HepG2 (cell line): ENCODE data around the gene DPYSL3.

ENCODE experiments used
- EP300 ChIP-seq, 3 experiments: sonication (generic) in 1 of 3; formaldehyde crosslinking in 1 of 3; IDR thresholded peaks; 2 replicates each; pipeline versions ENCODE4 v1.5.1 to v1.6.1; 2011 to 2020; ENCODE audit warnings: low read depth in 2 of 3, low read length in 2 of 3, borderline replicate concordance in 1 of 3, improper control_type of control experiment in 1 of 3, mild to moderate bottlenecking in 1 of 3, missing genetic modification reagents in 1 of 3, moderate library complexity in 1 of 3
- FOXP1 ChIP-seq, 2 experiments: fragments of 450-650 bp in 1 of 2; IDR thresholded peaks; 2 replicates each; pipeline ENCODE4 v1.6.1; 2017 to 2018; ENCODE audit warnings: antibody characterized with exemption in 1 of 2
- FOXP4 ChIP-seq: sonication (generic); formaldehyde crosslinking; IDR thresholded peaks from 2 replicates; pipeline ENCODE4 v1.4.0; 2020; ENCODE audit warnings: missing genetic modification reagents
- ONECUT2 ChIP-seq: sonication (generic); formaldehyde crosslinking; IDR thresholded peaks from 2 replicates; pipeline ENCODE4 v1.4.0; 2020; ENCODE audit warnings: missing genetic modification reagents
- POLR2A ChIP-seq, 2 experiments: IDR thresholded peaks; 2 replicates each; pipeline ENCODE4 v1.6.1; 2011; ENCODE audit warnings: low read depth in 2 of 2, low read length in 2 of 2, mild to moderate bottlenecking in 1 of 2, moderate library complexity in 1 of 2; ENCODE audit not compliant: insufficient read depth in 1 of 2
- RFX5 ChIP-seq: IDR thresholded peaks from 2 replicates; pipeline ENCODE4 v1.6.1; 2011; ENCODE audit warnings: low read depth, low read length, improper control_type of control experiment
- SNAPC5 ChIP-seq: sonication (generic); formaldehyde crosslinking; IDR thresholded peaks from 2 replicates; pipeline ENCODE4 v1.8.1; 2023; ENCODE audit warnings: mild to moderate bottlenecking, missing genetic modification reagents, borderline replicate concordance
- TCF7L2 ChIP-seq: IDR thresholded peaks from 2 replicates; pipeline ENCODE4 v1.6.1; 2011; ENCODE audit warnings: mild to moderate bottlenecking, low read depth, low read length, moderate library complexity
- ZNF138 ChIP-seq: sonication (generic); formaldehyde crosslinking; IDR thresholded peaks from 2 replicates; pipeline ENCODE4 v1.5.0; 2020; ENCODE audit warnings: mild to moderate bottlenecking, low read depth, missing genetic modification reagents
- ZNF318 ChIP-seq: sonication (generic); formaldehyde crosslinking; IDR thresholded peaks from 2 replicates; pipeline ENCODE4 v1.4.0; 2020; ENCODE audit warnings: mild to moderate bottlenecking, missing genetic modification reagents
- ZNF746 ChIP-seq: sonication (generic); formaldehyde crosslinking; IDR thresholded peaks from 2 replicates; pipeline ENCODE4 v1.8.0; 2022; ENCODE audit warnings: mild to moderate bottlenecking, missing genetic modification reagents
- TF ChIP-seq, protein P1 (sequence below): sonication (generic); formaldehyde crosslinking; IDR thresholded peaks from 2 replicates; pipeline ENCODE4 v1.5.0; 2020; ENCODE audit warnings: mild to moderate bottlenecking, missing genetic modification reagents, moderate library complexity
- TF ChIP-seq, protein P2 (sequence below): sonication (generic); formaldehyde crosslinking; IDR thresholded peaks from 2 replicates; pipeline ENCODE4 v1.8.0; 2022; ENCODE audit warnings: mild to moderate bottlenecking, missing genetic modification reagents; ENCODE audit not compliant: insufficient replicate concordance

- TF ChIP-seq, protein P1, sequence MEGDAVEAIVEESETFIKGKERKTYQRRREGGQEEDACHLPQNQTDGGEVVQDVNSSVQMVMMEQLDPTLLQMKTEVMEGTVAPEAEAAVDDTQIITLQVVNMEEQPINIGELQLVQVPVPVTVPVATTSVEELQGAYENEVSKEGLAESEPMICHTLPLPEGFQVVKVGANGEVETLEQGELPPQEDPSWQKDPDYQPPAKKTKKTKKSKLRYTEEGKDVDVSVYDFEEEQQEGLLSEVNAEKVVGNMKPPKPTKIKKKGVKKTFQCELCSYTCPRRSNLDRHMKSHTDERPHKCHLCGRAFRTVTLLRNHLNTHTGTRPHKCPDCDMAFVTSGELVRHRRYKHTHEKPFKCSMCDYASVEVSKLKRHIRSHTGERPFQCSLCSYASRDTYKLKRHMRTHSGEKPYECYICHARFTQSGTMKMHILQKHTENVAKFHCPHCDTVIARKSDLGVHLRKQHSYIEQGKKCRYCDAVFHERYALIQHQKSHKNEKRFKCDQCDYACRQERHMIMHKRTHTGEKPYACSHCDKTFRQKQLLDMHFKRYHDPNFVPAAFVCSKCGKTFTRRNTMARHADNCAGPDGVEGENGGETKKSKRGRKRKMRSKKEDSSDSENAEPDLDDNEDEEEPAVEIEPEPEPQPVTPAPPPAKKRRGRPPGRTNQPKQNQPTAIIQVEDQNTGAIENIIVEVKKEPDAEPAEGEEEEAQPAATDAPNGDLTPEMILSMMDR (CRISPR knock-in tag) = no peak
- TF ChIP-seq TCF7L2 = no peak
- TF ChIP-seq POLR2A (IDR thresholded peaks at IDR 0.05; ENCODE audit: insufficient read depth in 1 of 2, low read depth in 2 of 2, low read length in 2 of 2) = no peak
- no peak for TF ChIP-seq FOXP4 (CRISPR knock-in tag)
- TF ChIP-seq ZNF138 (CRISPR knock-in tag) = no peak
- no peak for TF ChIP-seq RFX5
- no peak for TF ChIP-seq SNAPC5 (CRISPR knock-in tag)
- TF ChIP-seq ONECUT2 = no peak
- TF ChIP-seq ZNF746 (CRISPR knock-in tag) = no peak
- TF ChIP-seq, protein P2, sequence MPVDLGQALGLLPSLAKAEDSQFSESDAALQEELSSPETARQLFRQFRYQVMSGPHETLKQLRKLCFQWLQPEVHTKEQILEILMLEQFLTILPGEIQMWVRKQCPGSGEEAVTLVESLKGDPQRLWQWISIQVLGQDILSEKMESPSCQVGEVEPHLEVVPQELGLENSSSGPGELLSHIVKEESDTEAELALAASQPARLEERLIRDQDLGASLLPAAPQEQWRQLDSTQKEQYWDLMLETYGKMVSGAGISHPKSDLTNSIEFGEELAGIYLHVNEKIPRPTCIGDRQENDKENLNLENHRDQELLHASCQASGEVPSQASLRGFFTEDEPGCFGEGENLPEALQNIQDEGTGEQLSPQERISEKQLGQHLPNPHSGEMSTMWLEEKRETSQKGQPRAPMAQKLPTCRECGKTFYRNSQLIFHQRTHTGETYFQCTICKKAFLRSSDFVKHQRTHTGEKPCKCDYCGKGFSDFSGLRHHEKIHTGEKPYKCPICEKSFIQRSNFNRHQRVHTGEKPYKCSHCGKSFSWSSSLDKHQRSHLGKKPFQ (CRISPR knock-in tag) = no peak
- no peak for TF ChIP-seq ZNF318
- no peak for TF ChIP-seq EP300 (IDR thresholded peaks at IDR 0.05; ENCODE audit: low read depth in 2 of 2, low read length in 2 of 2)
- TF ChIP-seq EP300 (CRISPR knock-in tag; IDR thresholded peaks at IDR 0.05; ENCODE audit: borderline replicate concordance) = no peak
- no peak for TF ChIP-seq FOXP1 (IDR thresholded peaks at IDR 0.05)
- TF ChIP-seq FOXP1 (CRISPR knock-in tag; IDR thresholded peaks at IDR 0.05) = no peak
Measured at GRCh38 chr5:147532156-147532555, 22.3 kb upstream of the DPYSL3 start.
